Muscle layer of duodenum (tissue), 2 donors: ENCODE data around the gene CRHR2.

Source experiments
- H3K27ac ChIP-seq: one replicate; pipeline ENCODE4 v1.7.0; 2013; ENCODE audit warnings: mild to moderate bottlenecking, low read length
- H3K27me3 ChIP-seq: one replicate; pipeline ENCODE4 v1.7.0; 2013; ENCODE audit warnings: low read depth, mild to moderate bottlenecking, control low read depth, low read length
- H3K36me3 ChIP-seq, 2 donors: one replicate each; pipeline ENCODE4 v1.7.0; 2013; ENCODE audit warnings: low read length in 2 of 2, control low read depth in 1 of 2, mild to moderate bottlenecking in 1 of 2; ENCODE audit not compliant: insufficient read depth in 2 of 2, control insufficient read depth in 1 of 2
- H3K4me1 ChIP-seq, 2 donors: one replicate each; pipeline ENCODE4 v1.7.0; 2013; ENCODE audit warnings: low read length in 2 of 2, mild to moderate bottlenecking in 2 of 2, control low read depth in 1 of 2, moderate library complexity in 1 of 2; ENCODE audit not compliant: insufficient read depth in 2 of 2, control insufficient read depth in 1 of 2
- H3K4me3 ChIP-seq, 2 donors: one replicate each; pipeline ENCODE4 v1.7.0; 2013; ENCODE audit warnings: low read length in 2 of 2, low read depth in 1 of 2, mild to moderate bottlenecking in 1 of 2
- H3K9me3 ChIP-seq, 2 donors: one replicate each; pipeline ENCODE4 v1.7.0; 2013; ENCODE audit warnings: low read length in 2 of 2, control low read depth in 1 of 2, mild to moderate bottlenecking in 1 of 2; ENCODE audit not compliant: control insufficient read depth in 1 of 2
- donor health status: healthy.

Gene CRHR2

GRCh38 chr7:30682212-30683083, at the start of gene CRHR2:
TSS of gene CRHR2 (minus strand) at chr7:30682456. CDS start at chr7:30682280, 176 bp downstream.
- peak within 1 kb of the TSS; percentile 26 to 76 for H3K4me3 ChIP-seq
- H3K9me3 ChIP-seq: no peaks in the 10 kb centered on the region
- peaks cover 0 to 14% of the 10 kb centered on the region in 2 donors for H3K4me1 ChIP-seq
- no peaks in the 10 kb centered on the region for H3K36me3 ChIP-seq
- H3K27ac ChIP-seq: no peak within 1 kb of the TSS
- peaks cover 49% of the 10 kb centered on the region for H3K27me3 ChIP-seq

GRCh38 chr7:30731581-30731980, 49.3 kb upstream of the CRHR2 start:
- Histone ChIP-seq H3K4me1 (no peaks in the 10 kb centered on the region), H3K4me3 (no peak overlapping the region), H3K27ac (no peak overlapping the region), H3K9me3 (no peaks in the 10 kb centered on the region), H3K36me3 (no peaks in the 10 kb centered on the region), H3K27me3 (no peaks in the 10 kb centered on the region)

- no peak overlapping the region for H3K4me3 ChIP-seq
- no peaks in the 10 kb centered on the region for H3K36me3 ChIP-seq
- H3K27ac ChIP-seq: no peak overlapping the region
- no peaks in the 10 kb centered on the region for H3K27me3 ChIP-seq
- no peaks in the 10 kb centered on the region for H3K9me3 ChIP-seq
- H3K4me1 ChIP-seq: no peaks in the 10 kb centered on the region
These were observed 48.7 kb upstream of the CRHR2 start for GRCh38 chr7:30730996-30731395.

- no peaks in the 10 kb centered on the region for H3K27me3 ChIP-seq
- H3K36me3 ChIP-seq: no peaks in the 10 kb centered on the region
- no peak overlapping the region for H3K27ac ChIP-seq
- H3K4me3 ChIP-seq: no peak overlapping the region
- no peaks in the 10 kb centered on the region for H3K4me1 ChIP-seq
- H3K9me3 ChIP-seq: no peaks in the 10 kb centered on the region
These were observed 47.8 kb upstream of the CRHR2 start for GRCh38 chr7:30730097-30730496.

GRCh38 chr7:30729642-30730041, 47.4 kb upstream of the CRHR2 start:
- no peaks in the 10 kb centered on the region for H3K9me3 ChIP-seq
- no peak overlapping the region for H3K4me3 ChIP-seq

GRCh38 chr7:30728591-30729100, 46.4 kb upstream of the CRHR2 start:
- Histone ChIP-seq H3K36me3 (no peaks in the 10 kb centered on the region), H3K9me3 (no peaks in the 10 kb centered on the region), H3K4me3 (no peak overlapping the region), H3K4me1 (no peaks in the 10 kb centered on the region), H3K27me3 (no peaks in the 10 kb centered on the region), H3K27ac (no peak overlapping the region)

More at GRCh38 chr7:30729642-30730041, 47.4 kb upstream of the CRHR2 start:
- Histone ChIP-seq H3K4me1 (no peaks in the 10 kb centered on the region), H3K27me3 (no peaks in the 10 kb centered on the region), H3K27ac (no peak overlapping the region), H3K36me3 (no peaks in the 10 kb centered on the region)

- Histone ChIP-seq H3K4me1 (no peaks in the 10 kb centered on the region), H3K27me3 (no peaks in the 10 kb centered on the region), H3K9me3 (no peaks in the 10 kb centered on the region), H3K4me3 (no peak overlapping the region), H3K36me3 (no peaks in the 10 kb centered on the region), H3K27ac (no peak overlapping the region)
These were observed 45.0 kb upstream of the CRHR2 start for GRCh38 chr7:30727061-30727945.

- no peaks in the 10 kb centered on the region for H3K9me3 ChIP-seq
- no peaks in the 10 kb centered on the region for H3K4me1 ChIP-seq
- no peaks in the 10 kb centered on the region for H3K27me3 ChIP-seq
- H3K4me3 ChIP-seq: no peak overlapping the region
- H3K27ac ChIP-seq: no peak overlapping the region
- no peaks in the 10 kb centered on the region for H3K36me3 ChIP-seq
These were observed 44.2 kb upstream of the CRHR2 start for GRCh38 chr7:30726296-30727006.

GRCh38 chr7:30723776-30724175, 41.5 kb upstream of the CRHR2 start:
- H3K27ac ChIP-seq: no peak overlapping the region
- no peak overlapping the region for H3K4me3 ChIP-seq
- H3K36me3 ChIP-seq: no peaks in the 10 kb centered on the region
- peaks cover 0 to 8% of the 10 kb centered on the region in 2 donors for H3K9me3 ChIP-seq
- H3K4me1 ChIP-seq: no peaks in the 10 kb centered on the region
- H3K27me3 ChIP-seq: no peaks in the 10 kb centered on the region

GRCh38 chr7:30722671-30723070, 40.4 kb upstream of the CRHR2 start:
- H3K27ac ChIP-seq: no peak overlapping the region
- H3K27me3 ChIP-seq: no peaks in the 10 kb centered on the region
- peaks cover 2 to 11% of the 10 kb centered on the region in 2 donors for H3K9me3 ChIP-seq
- H3K4me3 ChIP-seq: no peak overlapping the region
- H3K36me3 ChIP-seq: no peaks in the 10 kb centered on the region
- no peaks in the 10 kb centered on the region for H3K4me1 ChIP-seq

- H3K4me3 ChIP-seq: no peak overlapping the region
- no peaks in the 10 kb centered on the region for H3K4me1 ChIP-seq
- H3K9me3 ChIP-seq: peaks cover 3 to 11% of the 10 kb centered on the region in 2 donors
- no peak overlapping the region for H3K27ac ChIP-seq
- no peaks in the 10 kb centered on the region for H3K27me3 ChIP-seq
- H3K36me3 ChIP-seq: no peaks in the 10 kb centered on the region
These were observed 39.9 kb upstream of the CRHR2 start for GRCh38 chr7:30722187-30722586.
